HCT116 (cell line): ENCODE data around the gene NUAK2. TPM values are rescaled to one million over a fixed set of nuclear protein-coding genes. Genes with fewer than 3 reads are reported as not detected.

ENCODE experiments used
- ATAC-seq: fragments of 200-7000 bp; cut with Tn5 transposase; 2 replicates; pipeline ENCODE4 v1.9.1; 2020; ENCODE audit warnings: mild to moderate bottlenecking, moderate library complexity
- BruUV-seq: library from RNA; stranded (reverse); fragments of 400-500 nt; replicated peaks from 2 replicates; lab custom pipeline; 2021; lab: Mats Ljungman, UMichigan
- CTCF ChIA-PET: fragments of 300-600 bp; sonication (Branson Sonifier 250); formaldehyde crosslinking; loops from one replicate; lab custom pipeline; 2021; ENCODE audit warnings: antibody characterized with exemption; lab: Charles Lee
- POLR2A ChIA-PET: fragments of 300-600, 350-600 bp; sonication (Branson Sonifier 250); formaldehyde crosslinking; loops from one replicate; lab custom pipeline; 2021; ENCODE audit warnings: antibody characterized with exemption; lab: Charles Lee
- RAD21 ChIA-PET, 2 experiments: fragments of 300-600 bp; sonication (Branson Sonifier 250); formaldehyde crosslinking; loops; one replicate each; lab custom pipeline; 2023; ENCODE audit warnings: low total read pairs in 2 of 2; ENCODE audit not compliant: uncharacterized antibody in 2 of 2, unreplicated experiment in 2 of 2, low non-redundant PET in 1 of 2; lab: Charles Lee
- DNase-seq: peaks from one replicate; pipeline ENCODE4 v3.0.0-alpha.2; 2010; ENCODE audit warnings: low read depth, low spot score
- H2AFZ ChIP-seq: fragments of 200-600 bp; shearing (Covaris generic), sonication (generic); 2 replicates; pipeline ENCODE4 v1.6.1; 2017; ENCODE audit warnings: low read depth, mixed run types, mixed read lengths, antibody characterized with exemption, low read length; ENCODE audit not compliant: poor library complexity, severe bottlenecking
- H3K27ac ChIP-seq: 2 replicates; pipeline ENCODE4 v1.5.1; 2012; ENCODE audit warnings: low read depth, low read length
- H3K27me3 ChIP-seq: fragments of 200-600 bp; sonication (generic); 2 replicates; pipeline ENCODE4 v1.6.1; 2016; ENCODE audit warnings: mixed run types, low read length, mixed read lengths; ENCODE audit not compliant: insufficient read depth
- H3K36me3 ChIP-seq, 2 experiments: fragments of 200-500 bp in 1 of 2; fragments of 200-600 bp in 1 of 2; sonication (Bioruptor generic) in 1 of 2; sonication (generic) in 1 of 2; 2 replicates each; pipeline versions ENCODE4 v1.5.1 to v1.6.1; 2014 to 2016; ENCODE audit warnings: low read length in 2 of 2, inconsistent platforms in 1 of 2, mixed read lengths in 1 of 2, mixed run types in 1 of 2; ENCODE audit not compliant: insufficient read depth in 2 of 2, control insufficient read depth in 1 of 2
- H3K4me1 ChIP-seq, 2 experiments: fragments of 200-600 bp in 1 of 2; sonication (generic) in 1 of 2; 2 replicates each; pipeline versions ENCODE4 v1.5.1 to v1.6.1; 2012 to 2017; ENCODE audit warnings: low read length in 2 of 2, inconsistent platforms in 1 of 2, mild to moderate bottlenecking in 1 of 2, mixed read lengths in 1 of 2, mixed run types in 1 of 2, moderate library complexity in 1 of 2; ENCODE audit not compliant: insufficient read depth in 2 of 2, control insufficient read depth in 1 of 2
- H3K4me2 ChIP-seq: fragments of 200-600 bp; sonication (generic); 2 replicates; pipeline ENCODE4 v1.6.1; 2017; ENCODE audit warnings: mixed run types, low read length, mixed read lengths
- H3K4me3 ChIP-seq, 2 experiments: fragments of 200-600 bp in 1 of 2; sonication (generic) in 1 of 2; replicated peaks in 1 of 2; 2 replicates each; pipeline ENCODE4 v1.5.1; 2011 to 2016; ENCODE audit warnings: low read length in 2 of 2, control low read depth in 1 of 2, low read depth in 1 of 2, mild to moderate bottlenecking in 1 of 2, mixed read lengths in 1 of 2, mixed run types in 1 of 2
- H3K79me2 ChIP-seq: fragments of 200-600 bp; sonication (generic); 2 replicates; pipeline ENCODE4 v1.6.1; 2017; ENCODE audit warnings: mild to moderate bottlenecking, mixed run types, low read length, moderate library complexity, mixed read lengths; ENCODE audit not compliant: insufficient read depth
- H3K9ac ChIP-seq: fragments of 200-600 bp; sonication (generic); 2 replicates; pipeline ENCODE4 v1.6.1; 2016; ENCODE audit warnings: low read length, mixed read lengths
- H3K9me2 ChIP-seq: fragments of 200-600 bp; sonication (generic), shearing (Covaris generic); 2 replicates; pipeline ENCODE4 v1.6.1; 2017; ENCODE audit warnings: mixed run types, mild to moderate bottlenecking, moderate library complexity; ENCODE audit not compliant: insufficient read depth
- H3K9me3 ChIP-seq, 2 experiments: fragments of 200-500 bp in 1 of 2; fragments of 200-600 bp in 1 of 2; sonication (Bioruptor generic) in 1 of 2; sonication (generic) in 1 of 2; 2 replicates each; pipeline ENCODE4 v1.6.1; 2014 to 2017; ENCODE audit warnings: low read length in 2 of 2, mixed read lengths in 2 of 2, inconsistent platforms in 1 of 2, low read depth in 1 of 2, mild to moderate bottlenecking in 1 of 2, mixed run types in 1 of 2, moderate library complexity in 1 of 2; ENCODE audit not compliant: control insufficient read depth in 1 of 2, insufficient read depth in 1 of 2
- H4K20me1 ChIP-seq: fragments of 200-600 bp; sonication (generic), shearing (Covaris generic); 2 replicates; pipeline ENCODE4 v1.6.1; 2017; ENCODE audit warnings: mixed run types, mild to moderate bottlenecking, moderate library complexity; ENCODE audit not compliant: insufficient read depth
- CBX3 ChIP-seq: IDR thresholded peaks from 2 replicates; pipeline ENCODE4 v1.6.1; 2012; ENCODE audit warnings: low read depth
- CEBPB ChIP-seq: IDR thresholded peaks from 2 replicates; pipeline ENCODE4 v1.6.1; 2012; ENCODE audit warnings: low read depth
- EGR1 ChIP-seq: IDR thresholded peaks from 2 replicates; pipeline ENCODE4 v1.6.1; 2012; ENCODE audit warnings: low read depth
- ELF1 ChIP-seq: IDR thresholded peaks from 2 replicates; pipeline ENCODE4 v1.6.1; 2012; ENCODE audit warnings: low read depth, borderline replicate concordance
- EZH2 ChIP-seq: fragments of 200-600 bp; sonication (generic); IDR thresholded peaks from 2 replicates; pipeline ENCODE4 v1.6.1; 2017; ENCODE audit warnings: antibody characterized with exemption, mixed run types
- EZH2phosphoT487 ChIP-seq: fragments of 200-600 bp; IDR thresholded peaks from 2 replicates; pipeline ENCODE4 v1.6.1; 2018; ENCODE audit warnings: antibody characterized with exemption, borderline replicate concordance
- FOSL1 ChIP-seq: IDR thresholded peaks from 2 replicates; pipeline ENCODE4 v1.6.1; 2012; ENCODE audit warnings: low read depth
- JUND ChIP-seq: IDR thresholded peaks from 2 replicates; pipeline ENCODE4 v1.6.1; 2012
- POLR2A ChIP-seq: IDR thresholded peaks from 2 replicates; pipeline ENCODE4 v1.7.0; 2011; ENCODE audit warnings: borderline replicate concordance; ENCODE audit not compliant: insufficient read depth, insufficient read length; ENCODE audit errors: extremely low read depth
- POLR2AphosphoS5 ChIP-seq: IDR thresholded peaks from 2 replicates; pipeline ENCODE4 v1.6.1; 2011; ENCODE audit warnings: mild to moderate bottlenecking, low read depth, low read length, moderate library complexity
- RAD21 ChIP-seq: IDR thresholded peaks from 2 replicates; pipeline ENCODE4 v1.6.1; 2012; ENCODE audit warnings: low read depth, mild to moderate bottlenecking
- SIN3A ChIP-seq: IDR thresholded peaks from 2 replicates; pipeline ENCODE4 v1.6.1; 2012; ENCODE audit warnings: low read depth
- SP1 ChIP-seq: IDR thresholded peaks from 2 replicates; pipeline ENCODE4 v1.6.1; 2012; ENCODE audit warnings: low read depth
- SRF ChIP-seq: IDR thresholded peaks from 2 replicates; pipeline ENCODE4 v1.6.1; 2012; ENCODE audit warnings: low read depth
- YY1 ChIP-seq: IDR thresholded peaks from 2 replicates; pipeline ENCODE4 v1.6.1; 2011; ENCODE audit warnings: low read length, low read depth, moderate library complexity, mild to moderate bottlenecking; ENCODE audit not compliant: insufficient replicate concordance; ENCODE audit errors: extremely low read depth
- ZFX ChIP-seq: fragments of 450-650 bp; IDR thresholded peaks from 2 replicates; pipeline ENCODE4 v1.6.1; 2017
- ZNF274 ChIP-seq: fragments of 200-500 bp; sonication (Bioruptor generic); IDR thresholded peaks from 2 replicates; pipeline ENCODE4 v1.6.1; 2014; ENCODE audit warnings: mild to moderate bottlenecking, low read depth, low read length, inconsistent platforms
- intact Hi-C: fragments of 100-400 bp; cut with micrococcal nuclease; formaldehyde crosslinking; loops from 2 replicates; pipeline ENCODE4 v1.10.0; 2022
- total RNA-seq: library from RNA; stranded (reverse); gene quantifications from one replicate; pipeline ENCODE4 v1.2.1, GENCODE V29; 2021; ENCODE audit not compliant: unreplicated experiment
- TF ChIP-seq, protein P1 (sequence below): IDR thresholded peaks from 2 replicates; pipeline ENCODE4 v1.6.1; 2012; ENCODE audit warnings: low read depth
- TF ChIP-seq, protein P2 (sequence below): IDR thresholded peaks from 2 replicates; pipeline ENCODE4 v1.6.1; 2012
- TF ChIP-seq, protein P3 (sequence below), 3 experiments: fragments of 200-600 bp in 1 of 3; sonication (generic) in 1 of 3; IDR thresholded peaks in 2 of 3; conservative IDR thresholded peaks in 1 of 3; 2 replicates each; pipeline ENCODE4 v1.5.1; 2012 to 2017; ENCODE audit warnings: low read depth in 2 of 3, low read length in 2 of 3, antibody characterized with exemption in 1 of 3, borderline replicate concordance in 1 of 3, control low read depth in 1 of 3, mild to moderate bottlenecking in 1 of 3, mixed read lengths in 1 of 3, mixed run types in 1 of 3, moderate library complexity in 1 of 3; ENCODE audit not compliant: insufficient read depth in 1 of 3

The NUAK2 gene
- total RNA-seq, 1 experiment from 2014 or later: 3.0 TPM

DNA sequence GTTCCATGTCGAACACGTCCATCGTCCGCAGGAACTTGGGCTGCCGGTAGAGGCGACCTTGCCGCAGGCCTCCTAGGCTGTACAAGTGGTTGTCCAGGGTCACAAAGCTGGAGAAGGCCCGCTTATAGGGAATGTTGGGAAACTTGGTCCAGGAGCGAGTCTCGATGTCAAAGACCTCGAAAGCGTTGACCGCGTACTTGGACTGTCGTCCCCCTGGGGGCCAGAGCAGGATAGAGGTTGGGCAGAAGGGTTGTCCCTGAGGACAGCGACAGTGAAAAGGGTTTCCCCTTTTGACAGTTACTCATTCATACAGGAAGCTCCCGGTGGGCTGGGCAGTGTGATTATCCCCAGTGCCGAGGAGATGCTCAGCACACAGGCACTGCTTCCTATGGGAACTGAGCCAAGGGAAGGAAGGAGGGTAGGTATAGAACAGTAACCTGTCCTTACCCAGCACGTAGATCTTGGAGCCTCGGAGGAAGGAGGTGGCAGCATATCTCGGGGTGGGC is 17.7 kb upstream of the NUAK2 start:
- no peak overlapping the region for H3K4me3 ChIP-seq
- H3K36me3 ChIP-seq: no peaks in the 10 kb centered on the region
- H3K4me2 ChIP-seq: no peak overlapping the region
- H3K4me1 ChIP-seq: peaks cover 4 to 13% of the 10 kb centered on the region in 2 experiments; a peak in 3 of 4 replicates
- H3K9me3 ChIP-seq: no peaks in the 10 kb centered on the region
- ATAC-seq: no peak
- H3K79me2 ChIP-seq: no peaks in the 10 kb centered on the region
- no peak for DNase-seq
- no peaks in the 10 kb centered on the region for H3K27me3 ChIP-seq
- POLR2A ChIA-PET: no interaction called here
- intact Hi-C loops: loop anchor here (5.0 kb wide), 1 partner anchor 148 kb away; no protein-coding TSS in a partner anchor
- no peak overlapping the region for H2AFZ ChIP-seq
- no peak overlapping the region for H3K9ac ChIP-seq
- H3K9me2 ChIP-seq: no peaks in the 10 kb centered on the region
- CTCF ChIA-PET: interaction anchor here (1.6 kb wide), 1 partner anchor 66 kb away, joined by 5 read pairs; no protein-coding TSS in a partner anchor
- no TSS peak for BruUV-seq
- TF ChIP-seq RAD21 (no peak), CEBPB (no peak), SRF (no peak), EZH2phosphoT487 (no peak), ZNF274 (no peak), ELF1 (no peak), SP1 (no peak), YY1 (no peak), SIN3A (no peak), JUND (no peak), EGR1 (no peak), POLR2A (no peak), FOSL1 (no peak), EZH2 (no peak), POLR2AphosphoS5 (no peak), ZFX (no peak), CBX3 (no peak)
- TF ChIP-seq, protein P1, sequence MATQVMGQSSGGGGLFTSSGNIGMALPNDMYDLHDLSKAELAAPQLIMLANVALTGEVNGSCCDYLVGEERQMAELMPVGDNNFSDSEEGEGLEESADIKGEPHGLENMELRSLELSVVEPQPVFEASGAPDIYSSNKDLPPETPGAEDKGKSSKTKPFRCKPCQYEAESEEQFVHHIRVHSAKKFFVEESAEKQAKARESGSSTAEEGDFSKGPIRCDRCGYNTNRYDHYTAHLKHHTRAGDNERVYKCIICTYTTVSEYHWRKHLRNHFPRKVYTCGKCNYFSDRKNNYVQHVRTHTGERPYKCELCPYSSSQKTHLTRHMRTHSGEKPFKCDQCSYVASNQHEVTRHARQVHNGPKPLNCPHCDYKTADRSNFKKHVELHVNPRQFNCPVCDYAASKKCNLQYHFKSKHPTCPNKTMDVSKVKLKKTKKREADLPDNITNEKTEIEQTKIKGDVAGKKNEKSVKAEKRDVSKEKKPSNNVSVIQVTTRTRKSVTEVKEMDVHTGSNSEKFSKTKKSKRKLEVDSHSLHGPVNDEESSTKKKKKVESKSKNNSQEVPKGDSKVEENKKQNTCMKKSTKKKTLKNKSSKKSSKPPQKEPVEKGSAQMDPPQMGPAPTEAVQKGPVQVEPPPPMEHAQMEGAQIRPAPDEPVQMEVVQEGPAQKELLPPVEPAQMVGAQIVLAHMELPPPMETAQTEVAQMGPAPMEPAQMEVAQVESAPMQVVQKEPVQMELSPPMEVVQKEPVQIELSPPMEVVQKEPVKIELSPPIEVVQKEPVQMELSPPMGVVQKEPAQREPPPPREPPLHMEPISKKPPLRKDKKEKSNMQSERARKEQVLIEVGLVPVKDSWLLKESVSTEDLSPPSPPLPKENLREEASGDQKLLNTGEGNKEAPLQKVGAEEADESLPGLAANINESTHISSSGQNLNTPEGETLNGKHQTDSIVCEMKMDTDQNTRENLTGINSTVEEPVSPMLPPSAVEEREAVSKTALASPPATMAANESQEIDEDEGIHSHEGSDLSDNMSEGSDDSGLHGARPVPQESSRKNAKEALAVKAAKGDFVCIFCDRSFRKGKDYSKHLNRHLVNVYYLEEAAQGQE: no peak
- TF ChIP-seq, protein P2, sequence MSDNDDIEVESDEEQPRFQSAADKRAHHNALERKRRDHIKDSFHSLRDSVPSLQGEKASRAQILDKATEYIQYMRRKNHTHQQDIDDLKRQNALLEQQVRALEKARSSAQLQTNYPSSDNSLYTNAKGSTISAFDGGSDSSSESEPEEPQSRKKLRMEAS: no peak
- TF ChIP-seq, protein P3, sequence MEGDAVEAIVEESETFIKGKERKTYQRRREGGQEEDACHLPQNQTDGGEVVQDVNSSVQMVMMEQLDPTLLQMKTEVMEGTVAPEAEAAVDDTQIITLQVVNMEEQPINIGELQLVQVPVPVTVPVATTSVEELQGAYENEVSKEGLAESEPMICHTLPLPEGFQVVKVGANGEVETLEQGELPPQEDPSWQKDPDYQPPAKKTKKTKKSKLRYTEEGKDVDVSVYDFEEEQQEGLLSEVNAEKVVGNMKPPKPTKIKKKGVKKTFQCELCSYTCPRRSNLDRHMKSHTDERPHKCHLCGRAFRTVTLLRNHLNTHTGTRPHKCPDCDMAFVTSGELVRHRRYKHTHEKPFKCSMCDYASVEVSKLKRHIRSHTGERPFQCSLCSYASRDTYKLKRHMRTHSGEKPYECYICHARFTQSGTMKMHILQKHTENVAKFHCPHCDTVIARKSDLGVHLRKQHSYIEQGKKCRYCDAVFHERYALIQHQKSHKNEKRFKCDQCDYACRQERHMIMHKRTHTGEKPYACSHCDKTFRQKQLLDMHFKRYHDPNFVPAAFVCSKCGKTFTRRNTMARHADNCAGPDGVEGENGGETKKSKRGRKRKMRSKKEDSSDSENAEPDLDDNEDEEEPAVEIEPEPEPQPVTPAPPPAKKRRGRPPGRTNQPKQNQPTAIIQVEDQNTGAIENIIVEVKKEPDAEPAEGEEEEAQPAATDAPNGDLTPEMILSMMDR (IDR thresholded peaks at IDR 0.05 in 2 of 3, conservative IDR thresholded peaks at IDR 0.05 in 1 of 3; ENCODE audit: borderline replicate concordance in 1 of 3, insufficient read depth in 1 of 3, low read depth in 2 of 3, low read length in 2 of 3): no peak
- no peak overlapping the region for H3K27ac ChIP-seq
- H4K20me1 ChIP-seq: no peaks in the 10 kb centered on the region
- RAD21 ChIA-PET: no interaction called here
